Tibial artery (tissue), 4 donors: ENCODE results near the gene EIF5.

Source experiments
- DNase-seq, 2 donors: peaks; one replicate each; pipeline ENCODE4 v3.0.0-alpha.2; 2019
- H3K27ac ChIP-seq, 2 donors: fragments of 200-600 bp; sonication (generic) in 1 of 2; 1 replicate in 1 of 2; 2 replicates in 1 of 2; pipeline ENCODE4 v1.5.1; 2018 to 2019; ENCODE audit warnings: mild to moderate bottlenecking in 1 of 2
- H3K27me3 ChIP-seq, 2 donors: fragments of 200-600 bp; sonication (generic) in 1 of 2; one replicate each; pipeline versions ENCODE4 v1.5.1 to v1.6.0; 2016 to 2019
- H3K36me3 ChIP-seq, 3 donors: fragments of 200-600 bp; sonication (generic) in 2 of 3; one replicate each; pipeline ENCODE4 v1.5.1; 2016 to 2019; ENCODE audit warnings: mild to moderate bottlenecking in 2 of 3
- H3K4me1 ChIP-seq, 4 donors: fragments of 200-600 bp; sonication (generic) in 2 of 4; 1 replicate in 3 of 4; 2 replicates in 1 of 4; pipeline ENCODE4 v1.5.1; 2016 to 2019
- H3K4me3 ChIP-seq, 2 donors: fragments of 200-600 bp; sonication (generic) in 1 of 2; 1 replicate in 1 of 2; 2 replicates in 1 of 2; pipeline ENCODE4 v1.5.1; 2018 to 2019; ENCODE audit warnings: mild to moderate bottlenecking in 2 of 2
- H3K9me3 ChIP-seq, 3 donors: fragments of 200-600 bp; sonication (generic) in 1 of 3; one replicate each; pipeline ENCODE4 v1.5.1; 2016 to 2019
- CTCF ChIP-seq, 2 experiments: fragments of 200-600 bp in 1 of 2; fragments of 450-650 bp in 1 of 2; IDR thresholded peaks; one replicate each; pipeline ENCODE4 v1.5.1; 2017 to 2019; ENCODE audit warnings: antibody characterized with exemption in 2 of 2, mild to moderate bottlenecking in 1 of 2, moderate library complexity in 1 of 2
- intact Hi-C: fragments of 100-400 bp; cut with DNase I; formaldehyde crosslinking; loops from one replicate; pipeline ENCODE4 v1.15.0; 2023; ENCODE audit warnings: low total_unique reads

EIF5 gene

GRCh38 chr14:103319422-103319821, 14.6 kb upstream of the EIF5 start:
- no peak for DNase-seq
- intact Hi-C loops = no loop called here
- no peak overlapping the region for H3K4me3 ChIP-seq
- no peaks in the 10 kb centered on the region for H3K36me3 ChIP-seq
- H3K27ac ChIP-seq = no peak overlapping the region
- peaks cover 0 to 25% of the 10 kb centered on the region in 2 donors for H3K27me3 ChIP-seq
- no peaks in the 10 kb centered on the region for H3K4me1 ChIP-seq
- TF ChIP-seq CTCF (IDR thresholded peaks at IDR 0.05) = no peak
- H3K9me3 ChIP-seq = no peaks in the 10 kb centered on the region

GRCh38 chr14:103326078-103326477, 8.0 kb upstream of the EIF5 start:
- Histone ChIP-seq H3K4me3 (no peak overlapping the region), H3K4me1 (no peaks in the 10 kb centered on the region), H3K36me3 (no peaks in the 10 kb centered on the region), H3K27me3 (no peaks in the 10 kb centered on the region), H3K9me3 (no peaks in the 10 kb centered on the region), H3K27ac (no peak overlapping the region)
- intact Hi-C loops = no loop called here
- no peak for TF ChIP-seq CTCF (IDR thresholded peaks at IDR 0.05)
- no peak for DNase-seq

GRCh38 chr14:103328941-103329340, 5.1 kb upstream of the EIF5 start:
- Histone ChIP-seq H3K9me3 (no peaks in the 10 kb centered on the region), H3K4me1 (peaks cover 0 to 10% (median 4%) of the 10 kb centered on the region in 4 donors), H3K27me3 (no peaks in the 10 kb centered on the region), H3K4me3 (no peak overlapping the region), H3K36me3 (no peaks in the 10 kb centered on the region), H3K27ac (no peak overlapping the region)
- intact Hi-C loops = no loop called here
- no peak for TF ChIP-seq CTCF (IDR thresholded peaks at IDR 0.05)
- DNase-seq = no peak

GRCh38 chr14:103329401-103330347, 4.4 kb upstream of the EIF5 start:
- Histone ChIP-seq H3K27ac (no peak overlapping the region), H3K27me3 (no peaks in the 10 kb centered on the region), H3K4me1 (peaks cover 0 to 10% (median 4%) of the 10 kb centered on the region in 4 donors), H3K4me3 (no peak overlapping the region), H3K36me3 (no peaks in the 10 kb centered on the region), H3K9me3 (no peaks in the 10 kb centered on the region)
- no peak for TF ChIP-seq CTCF (IDR thresholded peaks at IDR 0.05)
- DNase-seq = peak in 1 of 2 donors; percentile 55
- intact Hi-C loops = loop anchor here (10.0 kb wide), 1 partner anchor 735 kb away; the partner anchor contains the start of gene RCOR1

- Histone ChIP-seq H3K9me3 (no peaks in the 10 kb centered on the region), H3K4me3 (no peak overlapping the region), H3K27me3 (no peaks in the 10 kb centered on the region), H3K27ac (no peak overlapping the region), H3K36me3 (peaks cover under 1 to 5% (median 2%) of the 10 kb centered on the region in 3 donors), H3K4me1 (peaks cover 0 to 13% (median 6%) of the 10 kb centered on the region in 4 donors)
- TF ChIP-seq CTCF (IDR thresholded peaks at IDR 0.05) = no peak
- intact Hi-C loops = loop anchor here (10.0 kb wide), 1 partner anchor 736 kb away; the partner anchor contains the start of gene RCOR1
- no peak for DNase-seq
Observed at GRCh38 chr14:103330536-103330935, 3.5 kb upstream of the EIF5 start.
